GM12878 (cell line): ENCODE data around the gene FMOD. TPM values are rescaled to one million over a fixed set of nuclear protein-coding genes. Genes with fewer than 3 reads are reported as not detected.
A peak's percentile ranks its signal among the peaks of the same experiment; 100 is the strongest.

Experiments used
- ATAC-seq: fragments of 200-7000 bp; cut with Tn5 transposase; 3 replicates; pipeline ENCODE4 v1.9.1; 2020; ENCODE audit warnings: mild to moderate bottlenecking, moderate library complexity
- BruUV-seq: library from RNA; stranded (reverse); fragments of 400-500 nt; replicated peaks from 2 replicates; lab custom pipeline; 2021; lab: Mats Ljungman, UMichigan
- CTCF ChIA-PET: fragments of 300-600 bp; sonication (Branson Sonifier 250); formaldehyde crosslinking; extraction: SDS; loops from one replicate; lab custom pipeline; 2021; ENCODE audit warnings: inconsistent platforms; lab: Yijun Ruan, JAX
- POLR2A ChIA-PET: fragments of 350-600 bp; formaldehyde crosslinking; extraction: SDS; loops from one replicate; lab custom pipeline; 2021; ENCODE audit warnings: inconsistent platforms; lab: Charles Lee
- RAD21 ChIA-PET: fragments of 300-600 bp; sonication (Branson Sonifier 250); formaldehyde crosslinking; loops from one replicate; lab custom pipeline; 2023; ENCODE audit warnings: antibody characterized with exemption; ENCODE audit not compliant: unreplicated experiment; lab: Charles Lee
- SMC1A ChIA-PET: fragments of 300-600 bp; sonication (Branson Sonifier 250); formaldehyde crosslinking; loops from one replicate; lab custom pipeline; 2023; ENCODE audit not compliant: unreplicated experiment, uncharacterized antibody; lab: Charles Lee
- DNase-seq: peaks from one replicate; pipeline ENCODE4 v3.0.0-alpha.2; 2011; ENCODE audit warnings: low read depth, low spot score
- FAIRE-seq: peaks from 3 replicates; lab custom pipeline; 2011; peaks lifted over from hg19 to GRCh38; lab: Jason Lieb, UNC
- H2AFZ ChIP-seq: 2 replicates; pipeline ENCODE4 v1.6.0; 2011; ENCODE audit warnings: low read depth, low read length, control low read depth; ENCODE audit not compliant: control insufficient read depth
- H3K27ac ChIP-seq: 2 replicates; pipeline ENCODE4 v1.5.1; 2011; ENCODE audit warnings: control low read depth; ENCODE audit not compliant: control insufficient read depth, insufficient read depth
- H3K27me3 ChIP-seq, 2 experiments: replicated peaks in 1 of 2; 2 replicates each; pipeline versions ENCODE4 v1.6.0 to v1.6.1; 2011; ENCODE audit warnings: low read length in 1 of 2; ENCODE audit not compliant: control insufficient read depth in 2 of 2, insufficient read depth in 2 of 2
- H3K36me3 ChIP-seq, 2 experiments: 2 replicates each; pipeline ENCODE4 v1.5.1; 2011; ENCODE audit warnings: low read length in 1 of 2; ENCODE audit not compliant: control insufficient read depth in 2 of 2, insufficient read depth in 2 of 2
- H3K4me1 ChIP-seq: 2 replicates; pipeline ENCODE4 v1.6.1; 2011; ENCODE audit warnings: mild to moderate bottlenecking, low read length, moderate library complexity, mixed read lengths; ENCODE audit not compliant: control insufficient read depth, insufficient read depth
- H3K4me2 ChIP-seq: 2 replicates; pipeline ENCODE4 v1.6.0; 2011; ENCODE audit warnings: control low read depth; ENCODE audit not compliant: control insufficient read depth, insufficient read depth
- H3K4me3 ChIP-seq: fragments of 200-600 bp; sonication (generic); 2 replicates; pipeline ENCODE4 v1.5.1; 2016
- H3K79me2 ChIP-seq: 2 replicates; pipeline ENCODE4 v1.6.0; 2011; ENCODE audit warnings: low read length; ENCODE audit not compliant: control insufficient read depth, insufficient read depth
- H3K9ac ChIP-seq: 2 replicates; pipeline ENCODE4 v1.8.0; 2011; ENCODE audit warnings: low read length, control low read depth, mixed read lengths; ENCODE audit not compliant: control insufficient read depth, insufficient read depth
- H3K9me3 ChIP-seq: replicated peaks from 3 replicates; pipeline ENCODE4 v1.5.1; 2011; ENCODE audit warnings: mild to moderate bottlenecking, low read length; ENCODE audit not compliant: control insufficient read depth, insufficient read depth
- H4K20me1 ChIP-seq: 2 replicates; pipeline ENCODE4 v1.6.0; 2011; ENCODE audit not compliant: control insufficient read depth, insufficient read depth
- MEF2B ChIP-seq: fragments of 450-650 bp; IDR thresholded peaks from 2 replicates; pipeline ENCODE4 v1.6.1; 2018; ENCODE audit warnings: mild to moderate bottlenecking, moderate library complexity; ENCODE audit not compliant: partially characterized antibody, poor library complexity, severe bottlenecking
- NFYB ChIP-seq: IDR thresholded peaks from 2 replicates; pipeline ENCODE4 v1.6.1; 2011; ENCODE audit warnings: low read depth, mild to moderate bottlenecking, low read length, improper control_type of control experiment, moderate library complexity; ENCODE audit not compliant: insufficient read depth
- SPI1 ChIP-seq: IDR thresholded peaks from 2 replicates; pipeline ENCODE4 v1.6.1; 2011; ENCODE audit warnings: low read depth, mild to moderate bottlenecking, low read length, moderate library complexity, borderline replicate concordance; ENCODE audit not compliant: insufficient read depth
- ZNF592 ChIP-seq: fragments of 450-650 bp; IDR thresholded peaks from 2 replicates; pipeline ENCODE4 v1.6.1; 2017; ENCODE audit warnings: mild to moderate bottlenecking, moderate library complexity
- in situ Hi-C: fragments of 300-500 bp; cut with MboI; formaldehyde crosslinking; loops from 9 replicates; pipeline ENCODE4 v1.14.3; 2018; ENCODE audit warnings: mixed read lengths
- intact Hi-C: fragments of 100-400 bp; cut with micrococcal nuclease; formaldehyde crosslinking; loops from one replicate; pipeline ENCODE4 v1.14.2; 2022; ENCODE audit not compliant: unreplicated experiment
- polyA plus RNA-seq, 11 experiments: library from polyadenylated mRNA; depleted of rRNA in 4 of 11; unstranded in 6 of 11; stranded (reverse) in 5 of 11; fragments of >200 nt; fragmentation: Nextera tagmentation in 4 of 11; fragmentation: Illumina TruSeq in 1 of 11; extraction: Ambion mirVana in 4 of 11; extraction: Trizol in 1 of 11; gene quantifications; 1 replicate in 1 of 11; 2 replicates in 10 of 11; pipeline versions ENCODE4 v1.2.1 to v1.2.3, GENCODE V29; 2011 to 2016; ENCODE audit warnings: inconsistent platforms in 2 of 11, missing spikeins in 2 of 11, low read depth in 1 of 11
- total RNA-seq, 4 experiments: library from RNA; depleted of rRNA in 3 of 4; stranded (reverse); fragments of >200 nt in 3 of 4; fragmentation: Illumina TruSeq in 1 of 4; extraction: Trizol in 1 of 4; gene quantifications; 2 replicates each; pipeline versions ENCODE4 v1.2.1 to v1.2.3, GENCODE V29; 2013 to 2021

Gene FMOD
- total and polyA plus RNA-seq, 10 of the 15 experiments (the other 5 are each of a cell fraction or from before 2014, with no cell fraction given) = 0.03 to 0.26 (median 0.11) TPM; not detected in 7

- no peak overlapping the region for H3K27ac ChIP-seq
- H3K4me1 ChIP-seq = peaks cover 71% of the 10 kb centered on the region
- ChIA-PET SMC1A (interaction anchor here (6.6 to 9.8 kb wide), 4 partner anchors 13 to 41 kb away, joined by 74 to 590 read pairs (median 251); partner anchors contain the start of gene BTG2), RAD21 (interaction anchor here (5.8 to 9.5 kb wide), 4 partner anchors 13 to 53 kb away, joined by 53 to 541 read pairs (median 254); partner anchors contain the start of gene BTG2), CTCF (interaction anchor here (9.1 to 10.0 kb wide), 3 partner anchors 13 to 53 kb away, joined by 177 to 281 read pairs (median 207); partner anchors contain the start of gene BTG2), POLR2A (interaction anchor here (2.9 to 9.5 kb wide), 3 partner anchors 13 to 36 kb away, joined by 20 to 395 read pairs (median 393); partner anchors contain the start of gene BTG2)
- in situ Hi-C loops (no loop called here), intact Hi-C loops (no loop called here)
- BruUV-seq = no TSS peak
- peaks cover 14% of the 10 kb centered on the region for H3K79me2 ChIP-seq
- H3K27me3 ChIP-seq = no peaks in the 10 kb centered on the region
- no peak for FAIRE-seq
- H4K20me1 ChIP-seq = no peaks in the 10 kb centered on the region
- no peaks in the 10 kb centered on the region for H3K9me3 ChIP-seq
- no peaks in the 10 kb centered on the region for H3K36me3 ChIP-seq
- no peak for ATAC-seq
- DNase-seq = no peak
- H3K4me3 ChIP-seq = no peak overlapping the region
- H3K9ac ChIP-seq = no peak overlapping the region
- TF ChIP-seq SPI1 (0 out of 2 replicates have a peak, but pooled peaks have one; percentile 14), ZNF592 (no peak), MEF2B (peak; percentile 20), NFYB (peak; percentile 47)
- no peak overlapping the region; the same call in 1 of the 2 replicates for H3K4me2 ChIP-seq
- H2AFZ ChIP-seq = no peak overlapping the region
These were observed 28.3 kb downstream of the FMOD start for GRCh38 chr1:203322500-203323179.
